Measurements from ENCODE around the gene USP54. TPM values are rescaled to one million over a fixed set of nuclear protein-coding genes. Genes with fewer than 3 reads are reported as not detected.
"Not testable (repeated sequence)": the region's sequence is repeated elsewhere in the genome, so short reads cannot be mapped to it uniquely, and the experiment has no call there.

USP54 gene
- total RNA-seq (2014; rRNA removed; shearing (Covaris generic)): 16.6 and 19.1 TPM in 2 replicates

GRCh38 chr10:73590881-73591799, at the start of gene USP54:
TSS of gene USP54 (minus strand) at chr10:73591342. CDS start at chr10:73575658, 15,684 bp downstream.
- peak; percentile 85 for DNase-seq (ENCODE audit: low spot score)

- no peak for DNase-seq (ENCODE audit: low spot score)
These were observed 48.1 kb upstream of the USP54 start for GRCh38 chr10:73639286-73639685.

GRCh38 chr10:73635781-73636180, 44.6 kb upstream of the USP54 start:
- DNase-seq (ENCODE audit: low spot score): no peak

GRCh38 chr10:73634421-73634820, 43.3 kb upstream of the USP54 start:
- DNase-seq (ENCODE audit: low spot score): no peak

- no peak for DNase-seq (ENCODE audit: low spot score)
These were observed 38.0 kb upstream of the USP54 start for GRCh38 chr10:73629165-73629564.

GRCh38 chr10:73628405-73628804, 37.3 kb upstream of the USP54 start:
- DNase-seq (ENCODE audit: low spot score): no peak

GRCh38 chr10:73627300-73627699, 36.2 kb upstream of the USP54 start:
- DNase-seq (ENCODE audit: low spot score): no peak

GRCh38 chr10:73625884-73626752, 35.0 kb upstream of the USP54 start:
- peak; percentile 97 for DNase-seq (ENCODE audit: low spot score)

GRCh38 chr10:73625004-73625883, 34.1 kb upstream of the USP54 start:
- no peak for DNase-seq (ENCODE audit: low spot score)

GRCh38 chr10:73623056-73623455, 31.9 kb upstream of the USP54 start:
- no peak for DNase-seq (ENCODE audit: low spot score)

GRCh38 chr10:73620974-73621373, 29.8 kb upstream of the USP54 start:
- not testable (repeated sequence) for DNase-seq (ENCODE audit: low spot score)

GRCh38 chr10:73617143-73617542, 26.0 kb upstream of the USP54 start:
- DNase-seq (ENCODE audit: low spot score): not testable (repeated sequence)

GRCh38 chr10:73614720-73615119, 23.6 kb upstream of the USP54 start:
- DNase-seq (ENCODE audit: low spot score): no peak

GRCh38 chr10:73609116-73609515, 18.0 kb upstream of the USP54 start:
- DNase-seq (ENCODE audit: low spot score): no peak

- DNase-seq (ENCODE audit: low spot score): no peak
These were observed 10.4 kb upstream of the USP54 start for GRCh38 chr10:73601486-73601921.

- no peak for DNase-seq (ENCODE audit: low spot score)
These were observed 6.2 kb upstream of the USP54 start for GRCh38 chr10:73597346-73597745.

GRCh38 chr10:73593812-73594211, 2.7 kb upstream of the USP54 start:
- no peak for DNase-seq (ENCODE audit: low spot score)

GRCh38 chr10:73593110-73593509, 2.0 kb upstream of the USP54 start:
- DNase-seq (ENCODE audit: low spot score): no peak

- DNase-seq (ENCODE audit: low spot score): peak; percentile 84
These were observed 975 bp upstream of the USP54 start for GRCh38 chr10:73591935-73592699.

GRCh38 chr10:73589563-73590126, 1.5 kb downstream of the USP54 start:
- DNase-seq (ENCODE audit: low spot score): no peak
